Sigmoid colon (tissue), 4 donors: Measurements from ENCODE around the gene KDM5C.

Experiments used
- EP300 ChIP-seq, 4 donors: sonication (generic); formaldehyde crosslinking; IDR thresholded peaks; one replicate each; pipeline ENCODE4 v1.6.1; 2017; ENCODE audit warnings: antibody characterized with exemption in 4 of 4
- POLR2AphosphoS5 ChIP-seq, 4 donors: sonication (generic); formaldehyde crosslinking; IDR thresholded peaks; one replicate each; pipeline ENCODE4 v1.6.1; 2017; ENCODE audit warnings: antibody characterized with exemption in 4 of 4
- TF ChIP-seq, protein P1 (sequence below), 4 experiments: fragments of 450-650 bp in 3 of 4; fragments of 200-600 bp in 1 of 4; IDR thresholded peaks; one replicate each; pipeline ENCODE4 v1.5.1; 2016 to 2019; ENCODE audit warnings: antibody characterized with exemption in 4 of 4, mild to moderate bottlenecking in 3 of 4, moderate library complexity in 2 of 4

DNA sequence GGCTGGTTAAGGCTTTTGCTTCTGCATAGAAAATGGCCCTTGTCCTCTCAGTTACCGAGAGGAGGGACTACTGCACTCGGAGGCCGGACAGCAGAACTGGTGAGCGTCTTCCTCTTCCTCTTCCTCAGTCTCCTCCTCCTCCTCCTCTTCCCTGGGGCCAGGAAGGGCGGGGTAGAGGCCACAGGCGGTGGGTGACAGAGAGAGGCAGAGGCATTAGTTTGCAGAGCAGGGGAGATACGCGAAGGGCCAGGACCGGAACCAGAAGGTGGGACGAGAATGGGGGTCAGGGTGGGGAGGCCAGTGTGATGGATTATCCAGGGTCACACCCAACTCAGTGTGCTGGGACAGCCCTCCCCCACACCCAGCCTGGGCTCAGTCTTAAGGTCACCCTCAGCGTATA lies 41.9 kb upstream of the KDM5C start:
- TF ChIP-seq, protein P1, sequence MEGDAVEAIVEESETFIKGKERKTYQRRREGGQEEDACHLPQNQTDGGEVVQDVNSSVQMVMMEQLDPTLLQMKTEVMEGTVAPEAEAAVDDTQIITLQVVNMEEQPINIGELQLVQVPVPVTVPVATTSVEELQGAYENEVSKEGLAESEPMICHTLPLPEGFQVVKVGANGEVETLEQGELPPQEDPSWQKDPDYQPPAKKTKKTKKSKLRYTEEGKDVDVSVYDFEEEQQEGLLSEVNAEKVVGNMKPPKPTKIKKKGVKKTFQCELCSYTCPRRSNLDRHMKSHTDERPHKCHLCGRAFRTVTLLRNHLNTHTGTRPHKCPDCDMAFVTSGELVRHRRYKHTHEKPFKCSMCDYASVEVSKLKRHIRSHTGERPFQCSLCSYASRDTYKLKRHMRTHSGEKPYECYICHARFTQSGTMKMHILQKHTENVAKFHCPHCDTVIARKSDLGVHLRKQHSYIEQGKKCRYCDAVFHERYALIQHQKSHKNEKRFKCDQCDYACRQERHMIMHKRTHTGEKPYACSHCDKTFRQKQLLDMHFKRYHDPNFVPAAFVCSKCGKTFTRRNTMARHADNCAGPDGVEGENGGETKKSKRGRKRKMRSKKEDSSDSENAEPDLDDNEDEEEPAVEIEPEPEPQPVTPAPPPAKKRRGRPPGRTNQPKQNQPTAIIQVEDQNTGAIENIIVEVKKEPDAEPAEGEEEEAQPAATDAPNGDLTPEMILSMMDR (IDR thresholded peaks at IDR 0.05) = no peak
- TF ChIP-seq POLR2AphosphoS5 (IDR thresholded peaks at IDR 0.05) (no peak), EP300 (IDR thresholded peaks at IDR 0.05) (no peak)
